ENCODE data around the gene TSHR.
"Not testable (repeated sequence)": the region's sequence is repeated elsewhere in the genome, so short reads cannot be mapped to it uniquely, and the experiment has no call there.

TSHR gene

DNA sequence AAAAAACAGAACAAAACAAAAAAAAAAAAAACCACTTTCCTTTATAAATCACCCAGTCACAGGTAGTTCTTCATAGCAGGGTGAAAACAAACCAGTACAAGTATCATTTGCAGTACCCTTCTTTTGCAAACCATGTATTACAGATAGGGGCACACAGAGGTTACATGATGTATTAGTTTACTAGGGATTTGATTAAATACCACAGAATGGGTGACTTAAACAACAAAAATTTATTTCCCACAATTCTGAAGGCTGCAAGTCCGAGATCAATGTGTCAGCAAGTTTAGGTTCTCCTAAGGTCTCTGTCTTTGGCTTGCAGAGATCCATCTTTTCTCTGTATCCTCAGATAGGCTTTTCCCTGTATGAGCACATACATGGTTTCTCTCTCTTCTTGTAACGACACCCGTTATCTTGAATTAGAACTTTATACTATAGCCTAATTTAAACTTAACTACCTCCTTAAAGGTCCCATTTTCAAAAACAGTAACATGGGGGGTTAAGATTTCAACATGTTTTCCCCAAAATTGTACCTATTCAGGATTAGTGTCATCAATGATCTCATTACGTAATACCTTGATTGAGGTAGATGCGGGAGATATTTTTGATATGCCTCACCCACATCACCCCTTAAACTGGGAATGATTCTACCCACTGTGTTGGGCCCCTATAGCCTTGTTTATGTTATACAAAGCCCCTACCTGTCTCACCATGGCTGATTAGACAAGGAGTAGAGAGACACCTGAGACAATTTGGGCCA is 10.4 kb upstream of the TSHR start:
- no peak for TF ChIP-seq FOXP2 (optimal IDR thresholded peaks at IDR 0.05; ENCODE audit: control extremely low read depth, extremely low read length, insufficient read depth)
- no peak for TF ChIP-seq POLR2AphosphoS5 (IDR thresholded peaks at IDR 0.05; ENCODE audit: borderline replicate concordance, low read depth, low read length)
- TF ChIP-seq EZH2 (IDR thresholded peaks at IDR 0.05) = no peak
- Histone ChIP-seq H3K36me3 (ENCODE audit: insufficient read depth, low read length) (no peaks in the 10 kb centered on the region), H3K9ac (ENCODE audit: insufficient read length) (no peak overlapping the region), H3K4me3 (no peak overlapping the region), H3K27ac (no peak overlapping the region), H3K9me3 (ENCODE audit: low read depth, low read length) (no peaks in the 10 kb centered on the region)
- no peak for DNase-seq (ENCODE audit: low read depth, low spot score)

DNA sequence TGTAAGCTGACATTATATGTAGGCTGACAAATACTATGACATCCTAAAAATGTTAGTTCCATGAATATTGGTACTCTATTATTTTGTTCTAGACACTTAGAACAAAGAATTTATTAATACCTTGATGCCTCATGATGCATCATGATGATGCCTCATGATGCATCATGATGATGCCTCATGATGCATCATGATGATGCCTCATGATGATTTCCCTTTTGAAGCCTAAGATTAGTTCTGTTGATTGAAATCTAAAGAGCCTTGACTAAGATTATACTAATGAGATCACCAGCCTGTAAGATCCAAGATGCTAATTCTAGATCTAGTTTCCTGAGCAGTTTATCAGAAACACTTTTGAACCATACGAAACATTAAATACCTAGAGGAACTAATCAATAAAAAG is 9.2 kb upstream of the TSHR start:
- Histone ChIP-seq H3K4me3 (no peak overlapping the region), H3K36me3 (ENCODE audit: insufficient read depth, low read length) (no peaks in the 10 kb centered on the region), H3K9ac (ENCODE audit: insufficient read length) (no peak overlapping the region), H3K9me3 (ENCODE audit: low read depth, low read length) (no peaks in the 10 kb centered on the region), H3K27ac (no peak overlapping the region)
- no peak for DNase-seq (ENCODE audit: low read depth, low spot score)
- TF ChIP-seq FOXP2 (optimal IDR thresholded peaks at IDR 0.05; ENCODE audit: control extremely low read depth, extremely low read length, insufficient read depth) = no peak
- no peak for TF ChIP-seq EZH2 (IDR thresholded peaks at IDR 0.05)
- TF ChIP-seq POLR2AphosphoS5 (IDR thresholded peaks at IDR 0.05; ENCODE audit: borderline replicate concordance, low read depth, low read length) = no peak

DNA sequence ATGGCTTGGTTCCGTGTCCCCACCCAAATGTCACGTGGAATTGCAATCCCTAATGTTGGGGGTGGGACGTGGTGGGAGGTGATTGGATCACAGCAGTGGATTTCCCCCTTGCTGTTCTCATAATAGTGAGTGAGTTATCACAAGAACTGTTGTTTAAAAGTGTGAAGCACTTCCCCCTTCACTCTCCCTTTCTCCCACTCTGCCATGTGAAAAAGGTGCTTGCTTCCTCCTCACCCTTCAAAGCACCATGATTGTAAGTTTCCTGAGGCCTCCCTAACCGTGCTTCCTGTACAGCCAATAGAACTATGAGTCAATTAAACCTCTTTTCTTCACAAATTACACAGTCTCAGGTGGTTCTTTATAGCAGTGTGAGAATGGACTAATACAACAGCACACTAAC is 8.6 kb upstream of the TSHR start:
- DNase-seq (ENCODE audit: low read depth, low spot score) = no peak
- Histone ChIP-seq H3K27ac (no peak overlapping the region), H3K9ac (ENCODE audit: insufficient read length) (no peak overlapping the region), H3K4me3 (no peak overlapping the region), H3K9me3 (ENCODE audit: low read depth, low read length) (no peaks in the 10 kb centered on the region), H3K36me3 (ENCODE audit: insufficient read depth, low read length) (no peaks in the 10 kb centered on the region)
- TF ChIP-seq FOXP2 (optimal IDR thresholded peaks at IDR 0.05; ENCODE audit: control extremely low read depth, extremely low read length, insufficient read depth) (no peak), POLR2AphosphoS5 (IDR thresholded peaks at IDR 0.05; ENCODE audit: borderline replicate concordance, low read depth, low read length) (no peak), EZH2 (IDR thresholded peaks at IDR 0.05) (no peak)

DNA sequence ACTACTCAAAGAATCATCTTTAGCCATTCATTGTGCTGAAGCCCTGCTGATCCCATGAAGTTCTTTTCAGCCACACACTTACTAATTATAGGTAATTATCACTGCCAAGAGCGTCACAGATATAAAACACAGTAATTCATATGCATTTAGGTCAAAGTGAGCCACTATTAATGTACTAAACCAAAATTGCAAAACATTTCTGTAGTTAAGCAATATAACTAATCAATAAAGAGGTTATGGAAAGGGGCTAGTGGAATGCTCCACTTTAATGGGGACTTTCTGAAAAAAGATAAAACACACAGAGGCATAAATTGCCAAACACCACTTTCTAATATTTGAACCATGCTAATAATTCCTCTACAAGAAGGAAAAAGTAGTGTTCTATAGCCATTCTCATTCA is 7.1 kb upstream of the TSHR start:
- Histone ChIP-seq H3K9ac (ENCODE audit: insufficient read length) (no peak overlapping the region), H3K36me3 (ENCODE audit: insufficient read depth, low read length) (no peaks in the 10 kb centered on the region), H3K27ac (no peak overlapping the region), H3K9me3 (ENCODE audit: low read depth, low read length) (no peaks in the 10 kb centered on the region), H3K4me3 (no peak overlapping the region)
- TF ChIP-seq POLR2AphosphoS5 (IDR thresholded peaks at IDR 0.05; ENCODE audit: borderline replicate concordance, low read depth, low read length) (no peak), EZH2 (IDR thresholded peaks at IDR 0.05) (no peak), FOXP2 (optimal IDR thresholded peaks at IDR 0.05; ENCODE audit: control extremely low read depth, extremely low read length, insufficient read depth) (no peak)
- no peak for DNase-seq (ENCODE audit: low read depth, low spot score)

DNA sequence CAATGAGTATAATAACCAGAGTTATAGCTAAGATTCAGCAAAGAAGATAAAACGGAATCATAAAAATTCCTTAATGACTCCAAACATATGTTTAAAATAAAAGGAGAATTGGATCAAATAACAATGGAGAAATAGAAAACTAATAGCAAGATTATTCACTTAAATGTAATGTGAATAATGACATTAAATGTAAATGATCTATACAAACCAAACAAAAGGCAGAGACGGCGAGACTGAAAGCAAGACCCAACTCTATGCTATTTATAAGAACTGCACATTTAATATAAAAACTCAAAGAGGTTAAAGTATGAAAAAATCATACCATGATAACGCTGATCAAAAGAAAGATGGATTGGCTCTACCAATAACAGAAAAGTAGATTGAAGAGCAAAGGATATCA is 3.9 kb upstream of the TSHR start:
- H3K27ac ChIP-seq = no peak overlapping the region
- H3K36me3 ChIP-seq (ENCODE audit: insufficient read depth, low read length) = no peaks in the 10 kb centered on the region
- H3K9me3 ChIP-seq (ENCODE audit: low read depth, low read length) = no peaks in the 10 kb centered on the region
- TF ChIP-seq EZH2 (IDR thresholded peaks at IDR 0.05) (no peak), POLR2AphosphoS5 (IDR thresholded peaks at IDR 0.05; ENCODE audit: borderline replicate concordance, low read depth, low read length) (no peak), FOXP2 (optimal IDR thresholded peaks at IDR 0.05; ENCODE audit: control extremely low read depth, extremely low read length, insufficient read depth) (no peak)
- H3K9ac ChIP-seq (ENCODE audit: insufficient read length) = no peak overlapping the region
- H3K4me3 ChIP-seq = no peak overlapping the region
- no peak for DNase-seq (ENCODE audit: low read depth, low spot score)

DNA sequence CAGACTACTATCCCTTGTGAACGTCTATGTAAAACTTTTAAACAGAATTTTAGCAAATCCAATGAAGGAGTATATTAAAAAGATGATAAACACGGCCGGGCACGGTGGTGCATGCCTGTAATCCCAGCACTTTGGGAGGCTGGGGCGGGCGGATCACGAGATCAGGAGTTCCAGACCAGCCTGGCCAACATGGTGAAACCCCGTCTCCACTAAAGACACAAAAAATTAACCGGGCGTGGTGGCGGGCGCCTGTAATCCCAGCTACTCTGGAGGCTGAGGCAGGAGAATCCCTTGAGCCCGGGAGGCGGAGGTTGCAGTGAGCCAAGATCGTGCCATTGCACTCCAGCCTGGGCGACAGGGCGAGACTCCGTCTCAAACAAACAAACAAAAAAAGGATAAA is 2.2 kb upstream of the TSHR start:
- H3K4me3 ChIP-seq; H3K27ac ChIP-seq; H3K36me3 ChIP-seq (ENCODE audit: insufficient read depth, low read length); H3K9me3 ChIP-seq (ENCODE audit: low read depth, low read length); H3K9ac ChIP-seq (ENCODE audit: insufficient read length); DNase-seq (ENCODE audit: low read depth, low spot score): not testable (repeated sequence)

DNA sequence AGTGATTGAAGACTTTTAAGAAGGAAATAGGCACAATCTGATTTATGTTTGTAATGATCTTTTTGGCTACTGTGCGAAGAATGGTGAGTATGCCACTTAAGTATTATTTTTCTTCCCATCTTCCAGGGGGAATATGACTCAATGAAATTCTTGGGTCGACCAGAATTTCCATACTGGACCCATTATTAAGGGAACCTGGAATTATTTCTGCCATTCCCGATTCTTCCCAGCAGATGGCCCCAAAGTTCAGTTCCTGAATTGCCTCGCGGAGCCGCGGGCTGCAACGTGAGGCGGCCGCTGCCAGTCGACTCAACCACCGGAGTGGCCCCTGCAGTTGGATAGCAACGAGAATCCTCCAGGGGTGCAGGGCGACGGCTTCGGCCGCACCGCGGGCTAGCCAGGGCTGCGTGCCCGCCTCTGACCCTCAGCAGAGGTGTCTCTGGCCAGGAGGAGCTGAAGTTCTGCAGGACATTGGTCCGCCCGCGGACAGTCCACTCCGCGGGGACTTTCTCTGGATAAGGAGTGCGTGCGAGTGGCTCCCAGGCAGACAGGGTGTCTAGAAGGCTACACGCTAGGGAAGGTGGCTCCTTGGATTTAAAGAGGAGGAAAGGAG is 628 bp upstream of the TSHR start:
- H3K9me3 ChIP-seq (ENCODE audit: low read depth, low read length) = no peaks in the 10 kb centered on the region
- no peak for DNase-seq (ENCODE audit: low read depth, low spot score)
- no peak overlapping the region for H3K27ac ChIP-seq
- no peak overlapping the region for H3K9ac ChIP-seq (ENCODE audit: insufficient read length)
- no peak for TF ChIP-seq POLR2AphosphoS5 (IDR thresholded peaks at IDR 0.05; ENCODE audit: borderline replicate concordance, low read depth, low read length)
- no peaks in the 10 kb centered on the region for H3K36me3 ChIP-seq (ENCODE audit: insufficient read depth, low read length)
- H3K4me3 ChIP-seq = peak overlapping the region; percentile 85

DNA sequence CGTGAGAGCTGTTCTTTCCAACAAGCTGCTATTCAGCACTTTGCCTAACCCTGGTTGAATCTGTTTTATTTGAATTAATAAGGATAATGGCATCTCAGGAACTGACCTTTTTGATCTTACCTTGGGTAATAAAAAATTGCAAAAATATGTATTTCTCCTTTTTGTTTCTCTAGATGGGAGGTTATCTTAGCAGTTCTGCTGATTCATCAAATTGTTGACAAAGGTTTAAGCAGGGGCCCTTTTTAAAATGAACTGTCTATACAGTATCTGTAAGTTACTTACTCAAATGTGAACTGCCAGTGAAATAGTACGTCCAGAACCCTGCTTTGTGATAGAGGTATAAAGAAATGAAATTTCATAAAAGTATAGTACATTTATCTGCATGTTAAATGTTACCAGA is 681 bp downstream of the TSHR start:
- Histone ChIP-seq H3K27ac (no peak overlapping the region), H3K9me3 (ENCODE audit: low read depth, low read length) (no peaks in the 10 kb centered on the region), H3K9ac (ENCODE audit: insufficient read length) (no peak overlapping the region), H3K36me3 (ENCODE audit: insufficient read depth, low read length) (no peaks in the 10 kb centered on the region), H3K4me3 (no peak overlapping the region)
- TF ChIP-seq POLR2AphosphoS5 (IDR thresholded peaks at IDR 0.05; ENCODE audit: borderline replicate concordance, low read depth, low read length) = no peak
- TF ChIP-seq EZH2 (IDR thresholded peaks at IDR 0.05) = no peak
- TF ChIP-seq FOXP2 (optimal IDR thresholded peaks at IDR 0.05; ENCODE audit: control extremely low read depth, extremely low read length, insufficient read depth) = no peak
- no peak for DNase-seq (ENCODE audit: low read depth, low spot score)

DNA sequence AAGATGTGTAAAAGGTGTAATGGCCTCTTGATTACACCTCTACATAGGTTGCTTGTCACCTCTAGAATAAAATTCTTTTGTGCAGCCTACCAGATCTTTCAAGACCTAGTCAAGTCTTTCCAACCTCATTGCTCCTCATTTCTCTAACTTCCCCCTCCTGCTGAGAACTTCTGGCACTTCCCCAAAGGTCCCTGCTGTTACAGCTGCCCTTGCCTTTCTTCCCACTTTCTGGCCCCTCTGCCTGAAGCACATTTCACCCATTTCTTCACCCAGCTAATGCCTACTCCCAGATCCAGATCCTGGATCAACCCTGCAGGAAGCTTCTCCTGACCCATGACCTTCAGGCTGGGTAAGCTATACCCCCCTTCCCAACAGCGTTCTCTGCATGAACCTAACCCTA is 1.5 kb downstream of the TSHR start:
- TF ChIP-seq FOXP2 (optimal IDR thresholded peaks at IDR 0.05; ENCODE audit: control extremely low read depth, extremely low read length, insufficient read depth) (no peak), POLR2AphosphoS5 (IDR thresholded peaks at IDR 0.05; ENCODE audit: borderline replicate concordance, low read depth, low read length) (no peak), EZH2 (IDR thresholded peaks at IDR 0.05) (no peak)
- H3K9ac ChIP-seq (ENCODE audit: insufficient read length) = no peak overlapping the region
- no peak for DNase-seq (ENCODE audit: low read depth, low spot score)
- H3K27ac ChIP-seq = no peak overlapping the region
- no peaks in the 10 kb centered on the region for H3K9me3 ChIP-seq (ENCODE audit: low read depth, low read length)
- no peaks in the 10 kb centered on the region for H3K36me3 ChIP-seq (ENCODE audit: insufficient read depth, low read length)
- H3K4me3 ChIP-seq = no peak overlapping the region

Measured in SK-N-MC (cell line).